ENCODE data around the gene MEIOSIN. TPM values are rescaled to one million over a fixed set of nuclear protein-coding genes. Genes with fewer than 3 reads are reported as not detected.

Gene MEIOSIN
- total and polyA plus RNA-seq, 9 of the 15 experiments (the other 6 are each of a cell fraction or from before 2014, with no cell fraction given), result 0.06 to 2.0 (median 0.76) TPM

DNA sequence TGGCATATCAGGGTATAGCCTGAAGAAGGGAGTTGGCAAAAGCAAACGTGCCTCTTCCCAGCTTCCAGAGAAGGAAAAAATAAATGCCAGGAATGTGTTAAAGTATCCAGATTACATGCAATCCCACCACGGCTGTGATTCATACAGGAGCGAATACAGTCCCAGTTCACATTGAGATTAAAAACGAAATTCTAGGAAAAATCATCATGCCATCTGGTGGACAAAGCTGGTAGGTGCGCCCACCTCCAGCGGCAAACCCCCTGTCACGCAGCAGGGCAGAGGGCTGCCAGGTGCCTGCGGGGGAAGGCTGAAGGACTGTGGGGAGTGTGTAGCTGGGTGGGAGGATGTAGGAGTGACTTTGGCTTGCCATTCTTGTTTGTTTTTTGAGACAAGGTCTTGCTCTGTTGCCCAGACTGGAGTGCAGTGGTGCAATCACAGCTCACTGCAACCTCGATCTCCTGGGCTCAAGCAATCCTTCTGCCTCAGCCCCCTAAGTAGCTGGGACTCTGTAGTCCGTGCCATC, 65.8 kb downstream of the MEIOSIN start:
- Histone ChIP-seq H4K20me1 (replicated peaks; ENCODE audit: control insufficient read depth, insufficient read depth, low read length) (no peaks in the 10 kb centered on the region), H3K36me3 (ENCODE audit: control insufficient read depth, insufficient read depth, low read length) (no peaks in the 10 kb centered on the region), H3K9ac (ENCODE audit: insufficient read depth in 1 of 2, low read depth in 2 of 2, low read length in 2 of 2) (peak overlapping the region in 1 of 2 experiments; percentile 36; a peak in 1 of 4 replicates), H2AFZ (ENCODE audit: low read depth, low read length) (no peak overlapping the region), H3K4me3 (no peak overlapping the region), H3K4me2 (ENCODE audit: insufficient read depth, low read length) (no peak overlapping the region), H3K27me3 (ENCODE audit: control insufficient read depth in 2 of 2, insufficient read depth in 2 of 2, low read length in 2 of 2) (no peaks in the 10 kb centered on the region), H3K9me1 (ENCODE audit: control insufficient read depth, insufficient read depth, low read length) (no peaks in the 10 kb centered on the region), H3K79me2 (ENCODE audit: control insufficient read depth, insufficient read depth, low read length) (no peaks in the 10 kb centered on the region), H3K9me3 (replicated peaks; ENCODE audit: control insufficient read depth, insufficient read depth, low read depth, low read length) (no peaks in the 10 kb centered on the region), H3K4me1 (replicated peaks in 1 of 2; ENCODE audit: control insufficient read depth in 2 of 2, insufficient read depth in 2 of 2, low read length in 2 of 2) (peaks cover 9 to 15% of the 10 kb centered on the region in 2 experiments; a peak in 3 of 5 replicates), H3K27ac (ENCODE audit: extremely low read depth, low read depth, low read length) (no peak overlapping the region)
- DNase-seq (ENCODE audit: extremely low read depth in 1 of 4, low spot score in 3 of 4) (peak; percentile 72 to 80 (median 76)), ATAC-seq (peak; percentile 82), FAIRE-seq (peak; percentile 93)
- no TSS peak for BruUV-seq (replicated peaks)
- CTCF ChIA-PET (ENCODE audit: low intra/inter-chr PET ratio), result interaction anchor here (0.6 to 2.7 kb wide), 2 partner anchors 9 to 29 kb away, joined by 3 to 22 read pairs; partner anchors contain the start of gene SIX5
- intact Hi-C loops (cut with micrococcal nuclease) (loop anchor here (1.0 kb wide), 1 partner anchor 29 kb away; no protein-coding TSS in a partner anchor), in situ Hi-C loops (cut with MboI) (no loop called here)
- 5% methylated on average over 10 of the region's 10 CpGs for WGBS (ENCODE audit: insufficient coverage, low coverage, missing lambda C conversion rate)
- POLR2A ChIA-PET, result interaction anchor here (0.5 to 1.7 kb wide), 6 partner anchors 11 to 303 kb away, joined by 3 to 7 read pairs (median 3); partner anchors contain the start of gene SIX5
- peak; percentile 78 for TF ChIP-seq ZBTB7A (IDR thresholded peaks at IDR 0.05; ENCODE audit: borderline replicate concordance, control insufficient read depth, low read depth, low read length)
- TF ChIP-seq NRF1 (conservative IDR thresholded peaks at IDR 0.05 in 1 of 2, IDR thresholded peaks at IDR 0.05 in 1 of 2), result peak in 1 of 2 experiments; percentile 38; a peak in 1 of 4 replicates
- TF ChIP-seq, protein P1, sequence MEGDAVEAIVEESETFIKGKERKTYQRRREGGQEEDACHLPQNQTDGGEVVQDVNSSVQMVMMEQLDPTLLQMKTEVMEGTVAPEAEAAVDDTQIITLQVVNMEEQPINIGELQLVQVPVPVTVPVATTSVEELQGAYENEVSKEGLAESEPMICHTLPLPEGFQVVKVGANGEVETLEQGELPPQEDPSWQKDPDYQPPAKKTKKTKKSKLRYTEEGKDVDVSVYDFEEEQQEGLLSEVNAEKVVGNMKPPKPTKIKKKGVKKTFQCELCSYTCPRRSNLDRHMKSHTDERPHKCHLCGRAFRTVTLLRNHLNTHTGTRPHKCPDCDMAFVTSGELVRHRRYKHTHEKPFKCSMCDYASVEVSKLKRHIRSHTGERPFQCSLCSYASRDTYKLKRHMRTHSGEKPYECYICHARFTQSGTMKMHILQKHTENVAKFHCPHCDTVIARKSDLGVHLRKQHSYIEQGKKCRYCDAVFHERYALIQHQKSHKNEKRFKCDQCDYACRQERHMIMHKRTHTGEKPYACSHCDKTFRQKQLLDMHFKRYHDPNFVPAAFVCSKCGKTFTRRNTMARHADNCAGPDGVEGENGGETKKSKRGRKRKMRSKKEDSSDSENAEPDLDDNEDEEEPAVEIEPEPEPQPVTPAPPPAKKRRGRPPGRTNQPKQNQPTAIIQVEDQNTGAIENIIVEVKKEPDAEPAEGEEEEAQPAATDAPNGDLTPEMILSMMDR (IDR thresholded peaks at IDR 0.05 in 2 of 3, conservative IDR thresholded peaks at IDR 0.05 in 1 of 3; ENCODE audit: insufficient read depth in 2 of 3, low read depth in 1 of 3, low read length in 3 of 3), result peak; percentile 72 to 82 (median 77)
- TF ChIP-seq RCOR1 (IDR thresholded peaks at IDR 0.05; ENCODE audit: borderline replicate concordance in 1 of 2, low read depth in 2 of 2, low read length in 2 of 2), result 0 out of 4 replicates have a peak, but pooled peaks of 1 of the 2 experiments have one; percentile 44
- TF ChIP-seq, protein P2, sequence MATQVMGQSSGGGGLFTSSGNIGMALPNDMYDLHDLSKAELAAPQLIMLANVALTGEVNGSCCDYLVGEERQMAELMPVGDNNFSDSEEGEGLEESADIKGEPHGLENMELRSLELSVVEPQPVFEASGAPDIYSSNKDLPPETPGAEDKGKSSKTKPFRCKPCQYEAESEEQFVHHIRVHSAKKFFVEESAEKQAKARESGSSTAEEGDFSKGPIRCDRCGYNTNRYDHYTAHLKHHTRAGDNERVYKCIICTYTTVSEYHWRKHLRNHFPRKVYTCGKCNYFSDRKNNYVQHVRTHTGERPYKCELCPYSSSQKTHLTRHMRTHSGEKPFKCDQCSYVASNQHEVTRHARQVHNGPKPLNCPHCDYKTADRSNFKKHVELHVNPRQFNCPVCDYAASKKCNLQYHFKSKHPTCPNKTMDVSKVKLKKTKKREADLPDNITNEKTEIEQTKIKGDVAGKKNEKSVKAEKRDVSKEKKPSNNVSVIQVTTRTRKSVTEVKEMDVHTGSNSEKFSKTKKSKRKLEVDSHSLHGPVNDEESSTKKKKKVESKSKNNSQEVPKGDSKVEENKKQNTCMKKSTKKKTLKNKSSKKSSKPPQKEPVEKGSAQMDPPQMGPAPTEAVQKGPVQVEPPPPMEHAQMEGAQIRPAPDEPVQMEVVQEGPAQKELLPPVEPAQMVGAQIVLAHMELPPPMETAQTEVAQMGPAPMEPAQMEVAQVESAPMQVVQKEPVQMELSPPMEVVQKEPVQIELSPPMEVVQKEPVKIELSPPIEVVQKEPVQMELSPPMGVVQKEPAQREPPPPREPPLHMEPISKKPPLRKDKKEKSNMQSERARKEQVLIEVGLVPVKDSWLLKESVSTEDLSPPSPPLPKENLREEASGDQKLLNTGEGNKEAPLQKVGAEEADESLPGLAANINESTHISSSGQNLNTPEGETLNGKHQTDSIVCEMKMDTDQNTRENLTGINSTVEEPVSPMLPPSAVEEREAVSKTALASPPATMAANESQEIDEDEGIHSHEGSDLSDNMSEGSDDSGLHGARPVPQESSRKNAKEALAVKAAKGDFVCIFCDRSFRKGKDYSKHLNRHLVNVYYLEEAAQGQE (IDR thresholded peaks at IDR 0.05; ENCODE audit: borderline replicate concordance), result peak; percentile 50; the same call in 1 of the 2 replicates
- TF ChIP-seq, protein P2 (CRISPR knock-in tag; IDR thresholded peaks at IDR 0.05; ENCODE audit: low read depth), result no peak
- TF ChIP-seq, protein P3, sequence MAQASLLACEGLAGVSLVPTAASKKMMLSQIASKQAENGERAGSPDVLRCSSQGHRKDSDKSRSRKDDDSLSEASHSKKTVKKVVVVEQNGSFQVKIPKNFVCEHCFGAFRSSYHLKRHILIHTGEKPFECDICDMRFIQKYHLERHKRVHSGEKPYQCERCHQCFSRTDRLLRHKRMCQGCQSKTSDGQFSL (CRISPR knock-in tag; IDR thresholded peaks at IDR 0.05), result 0 out of 2 replicates have a peak, but pooled peaks have one; percentile 10
- TF ChIP-seq, protein P3 (tag; IDR thresholded peaks at IDR 0.05), result no peak
